ENCODE measurements around the gene COPZ2. TPM values are rescaled to one million over a fixed set of nuclear protein-coding genes. Genes with fewer than 3 reads are reported as not detected.
"Not testable (repeated sequence)": the region's sequence is repeated elsewhere in the genome, so short reads cannot be mapped to it uniquely, and the experiment has no call there.

Gene COPZ2
- total RNA-seq, 1 donor from 2014 or later, result 43.1 TPM

DNA sequence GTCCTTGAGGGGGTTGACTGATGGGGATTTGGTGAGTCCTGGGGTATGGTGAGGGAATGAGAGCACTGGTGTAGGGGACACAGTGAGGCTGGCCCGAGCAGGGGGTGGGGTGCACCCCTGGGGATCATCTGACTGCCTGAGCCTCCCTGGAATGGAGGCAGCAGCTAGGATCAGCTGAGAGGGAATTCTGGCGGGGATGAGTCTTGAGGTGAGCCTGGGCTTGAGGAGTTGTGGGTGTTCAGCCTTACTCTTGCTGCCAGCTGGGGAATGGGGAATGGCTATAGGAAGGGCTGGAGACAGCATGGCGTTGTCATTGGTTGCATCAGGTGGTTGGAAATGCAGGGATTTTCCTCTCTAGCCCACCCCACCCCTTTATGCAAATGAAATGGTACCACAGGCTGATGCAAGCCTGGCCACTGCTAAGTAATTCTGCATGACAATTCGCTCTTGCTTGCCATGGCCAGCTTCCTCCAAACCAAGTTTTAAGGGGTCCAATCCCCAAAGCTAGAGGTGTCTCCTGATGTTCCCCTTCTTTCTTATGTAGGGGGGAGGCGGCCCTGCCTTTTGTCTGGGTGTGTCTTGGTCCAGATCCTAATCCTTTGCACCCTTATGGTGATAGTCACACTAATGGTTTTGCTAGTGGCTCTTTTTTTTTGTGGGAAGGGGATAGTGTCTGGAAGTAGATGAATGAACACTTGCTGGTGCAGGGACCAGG, 18.1 kb upstream of the COPZ2 start:
- no peak for DNase-seq

DNA sequence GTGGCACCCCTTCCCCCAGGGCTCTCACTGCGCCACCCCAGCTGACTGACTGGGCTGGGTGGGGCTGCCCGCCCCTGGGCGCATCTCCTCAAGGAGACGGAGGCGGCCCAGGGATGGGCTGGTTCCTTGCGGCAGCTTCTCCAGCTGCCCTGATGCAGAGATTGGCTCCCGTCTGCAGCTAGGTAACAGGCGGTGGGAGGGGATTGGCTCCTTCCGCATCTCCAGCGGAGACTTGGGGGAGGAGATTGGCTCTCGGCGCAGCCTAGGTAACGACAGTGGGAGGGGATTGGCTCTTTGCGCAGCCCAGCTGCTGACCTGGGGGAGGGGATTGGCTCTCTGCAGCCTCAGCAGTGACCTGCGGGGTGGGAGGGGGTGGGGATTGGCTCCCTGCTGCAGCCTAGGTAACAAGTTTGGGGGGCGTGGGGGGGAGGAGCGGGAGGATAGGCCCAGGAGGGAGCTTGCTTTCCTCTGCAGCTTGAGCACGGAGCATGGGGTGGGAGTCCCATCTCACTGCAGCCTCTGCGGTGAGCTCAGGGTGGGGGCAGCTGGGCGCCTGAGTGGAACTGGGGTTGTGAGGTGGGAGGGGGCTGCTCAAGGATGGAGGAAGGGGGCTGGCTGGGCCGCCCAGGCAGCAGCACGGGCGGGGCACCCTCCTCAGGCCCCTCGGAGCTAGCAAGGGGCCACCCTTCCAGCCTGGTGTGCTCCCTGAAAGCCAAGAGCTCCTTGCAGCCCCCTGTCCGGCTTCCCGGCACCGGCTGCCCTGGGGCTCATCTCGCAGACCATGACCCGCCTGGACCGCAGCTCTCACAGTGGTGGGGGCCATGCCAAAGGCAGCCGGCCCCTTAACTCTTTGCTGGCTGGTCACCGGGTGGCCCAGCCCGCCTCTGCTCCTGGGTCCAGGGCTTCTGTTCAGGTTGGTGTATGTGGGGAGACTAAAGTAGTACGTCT, 16.9 kb upstream of the COPZ2 start:
- no peak for DNase-seq

DNA sequence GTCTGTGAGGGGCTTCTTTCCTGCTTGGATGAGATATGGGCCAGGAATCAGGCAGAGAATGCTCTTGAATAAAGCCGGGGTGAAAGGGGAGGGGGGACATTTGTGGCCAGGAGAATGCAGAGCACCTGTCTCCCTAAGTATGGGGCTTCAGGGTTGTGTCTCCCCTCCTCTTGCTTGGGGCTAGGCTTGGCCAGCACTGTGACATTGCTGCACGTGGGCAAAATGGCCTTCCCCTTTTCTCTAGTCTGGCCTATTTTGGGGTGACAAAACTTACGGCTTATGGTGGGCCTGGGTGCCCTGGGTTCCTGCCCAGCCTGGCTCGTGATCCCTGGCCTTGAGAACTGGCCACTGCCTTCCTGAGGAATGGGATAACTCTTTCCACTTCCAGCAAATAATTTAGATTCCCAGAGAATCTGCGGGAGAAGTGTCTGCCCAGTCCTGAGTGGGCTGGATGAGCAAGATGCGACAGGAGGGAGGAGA, 16.2 kb upstream of the COPZ2 start:
- DNase-seq, result no peak

DNA sequence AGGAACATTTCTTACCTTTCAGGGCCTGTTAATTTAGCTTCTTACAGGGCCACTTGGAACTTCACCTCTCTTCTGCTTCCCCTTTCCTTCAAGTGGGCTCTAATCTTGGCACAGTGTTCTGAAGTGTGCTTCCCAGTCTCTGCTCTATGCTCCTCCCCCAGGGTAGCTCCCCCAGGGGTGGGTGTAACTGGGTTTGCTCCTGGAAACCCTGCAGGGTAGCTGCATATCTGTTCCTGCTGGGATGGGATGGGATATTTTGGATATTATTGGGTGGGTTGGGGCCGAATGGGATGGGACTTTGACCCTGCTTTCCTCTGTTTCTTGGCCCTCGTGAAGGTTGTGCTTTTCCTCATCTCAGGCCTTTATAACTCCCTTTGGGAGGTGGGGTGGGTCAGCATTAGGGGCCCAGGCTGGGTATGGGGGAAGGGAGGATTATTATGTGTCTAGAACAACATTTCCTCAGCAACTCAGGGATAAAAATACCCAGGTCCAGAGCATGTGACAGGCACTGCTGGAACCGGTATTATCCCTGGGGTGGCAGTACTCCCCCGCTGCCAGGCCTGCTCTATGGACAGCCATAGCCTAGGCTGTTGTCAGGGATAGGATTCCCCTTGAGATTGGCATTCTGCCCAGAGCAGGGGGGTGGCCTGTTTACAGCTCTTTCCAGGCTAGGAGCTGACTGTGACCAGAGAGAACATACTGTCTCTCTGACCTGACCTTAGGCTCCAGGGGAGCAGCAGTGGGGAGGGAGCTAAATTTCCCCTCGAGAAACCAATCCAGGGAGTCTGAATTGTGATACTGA, 15.6 kb upstream of the COPZ2 start:
- peak; percentile 17 for DNase-seq

DNA sequence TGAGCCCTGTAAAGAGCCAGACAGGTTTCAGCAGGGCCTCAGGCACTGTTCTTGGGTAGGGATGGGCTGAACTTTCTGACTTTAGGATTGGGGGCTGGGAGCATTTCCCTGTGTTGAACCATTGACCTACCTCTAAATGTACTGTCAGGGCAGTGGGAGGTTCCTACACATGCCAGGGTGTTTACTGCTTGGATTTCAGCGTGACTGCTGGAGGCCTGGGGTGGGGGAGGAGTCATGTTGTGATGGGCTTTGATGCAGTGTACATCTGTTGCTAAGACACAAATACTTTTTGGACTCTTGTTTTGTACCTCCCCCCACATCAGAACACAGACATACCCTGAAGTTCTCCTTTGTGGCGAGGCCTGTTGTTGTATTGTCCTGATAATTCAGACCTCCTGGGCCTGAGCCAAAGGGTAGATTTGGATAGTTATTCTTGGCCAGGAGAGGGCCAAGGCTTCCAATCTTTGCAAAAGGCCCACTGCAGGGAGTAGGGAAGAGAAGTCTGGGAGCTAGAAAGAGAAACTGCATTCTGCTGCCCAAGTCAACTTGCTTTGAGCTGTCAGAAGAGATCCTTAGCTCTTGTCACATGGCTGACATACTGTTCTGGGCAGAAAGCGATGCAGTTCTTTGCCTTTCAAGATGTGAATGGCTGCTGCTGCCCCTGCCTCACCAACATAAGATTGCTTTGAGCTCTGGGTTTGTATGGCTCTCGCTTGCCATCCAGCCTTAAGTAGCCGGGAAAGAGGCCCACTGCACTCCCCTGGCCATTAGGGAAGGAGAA, 14.3 kb upstream of the COPZ2 start:
- peak; percentile 68 for DNase-seq

DNA sequence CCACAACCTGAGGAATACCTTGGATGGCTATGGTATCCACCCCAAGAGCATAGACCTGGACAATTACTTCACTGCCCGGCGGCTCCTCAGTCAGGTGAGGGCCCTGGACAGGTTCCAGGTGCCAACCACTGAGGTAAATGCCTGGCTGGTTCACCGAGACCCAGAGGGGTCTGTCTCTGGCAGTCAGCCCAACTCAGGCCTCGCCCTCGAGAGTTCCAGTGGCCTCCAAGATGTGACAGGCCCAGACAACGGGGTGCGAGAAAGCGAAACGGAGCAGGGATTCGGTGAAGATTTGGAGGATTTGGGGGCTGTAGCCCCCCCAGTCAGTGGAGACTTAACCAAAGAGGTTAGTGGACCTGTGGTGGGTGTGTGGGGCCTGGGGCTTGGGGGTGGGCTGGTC, 13.7 kb upstream of the COPZ2 start:
- DNase-seq, result no peak

DNA sequence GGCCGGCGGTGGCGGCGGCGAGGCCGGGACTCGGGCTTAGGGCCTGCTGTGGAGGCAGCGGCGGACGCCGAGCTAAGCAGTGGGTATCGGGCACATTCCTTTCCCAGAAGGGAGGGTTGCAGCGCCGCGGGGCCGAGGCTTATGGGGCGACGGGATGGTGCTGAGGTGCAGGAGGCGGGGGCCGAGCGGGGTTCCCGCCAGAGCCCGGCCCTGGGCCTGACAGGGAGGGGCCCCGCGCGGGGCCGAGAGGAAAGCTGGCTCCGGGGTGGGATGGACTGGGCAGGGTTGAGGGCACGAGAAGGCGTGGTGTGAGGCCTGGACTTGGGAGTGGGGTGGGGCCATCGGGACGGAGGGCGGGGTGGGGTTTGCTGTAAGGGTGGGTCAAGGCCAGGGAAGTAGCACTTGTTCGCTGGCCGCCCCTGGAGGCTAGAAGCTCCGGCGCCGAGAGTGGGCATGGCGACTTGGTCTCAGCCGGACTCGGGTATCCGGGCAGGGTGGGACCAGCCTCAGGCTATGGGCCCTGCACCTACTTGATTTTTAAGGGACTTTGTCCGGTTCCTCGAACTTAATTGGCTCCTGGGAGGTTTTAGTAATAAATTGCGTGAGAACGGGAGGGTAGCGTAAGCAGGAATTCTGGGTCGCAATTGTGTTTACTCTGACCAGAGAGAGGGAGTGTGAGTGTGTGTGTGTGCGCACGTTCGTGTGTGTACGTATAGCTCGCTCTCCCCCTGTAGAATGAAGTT, 11.0 kb upstream of the COPZ2 start:
- peak; percentile 76 for DNase-seq

DNA sequence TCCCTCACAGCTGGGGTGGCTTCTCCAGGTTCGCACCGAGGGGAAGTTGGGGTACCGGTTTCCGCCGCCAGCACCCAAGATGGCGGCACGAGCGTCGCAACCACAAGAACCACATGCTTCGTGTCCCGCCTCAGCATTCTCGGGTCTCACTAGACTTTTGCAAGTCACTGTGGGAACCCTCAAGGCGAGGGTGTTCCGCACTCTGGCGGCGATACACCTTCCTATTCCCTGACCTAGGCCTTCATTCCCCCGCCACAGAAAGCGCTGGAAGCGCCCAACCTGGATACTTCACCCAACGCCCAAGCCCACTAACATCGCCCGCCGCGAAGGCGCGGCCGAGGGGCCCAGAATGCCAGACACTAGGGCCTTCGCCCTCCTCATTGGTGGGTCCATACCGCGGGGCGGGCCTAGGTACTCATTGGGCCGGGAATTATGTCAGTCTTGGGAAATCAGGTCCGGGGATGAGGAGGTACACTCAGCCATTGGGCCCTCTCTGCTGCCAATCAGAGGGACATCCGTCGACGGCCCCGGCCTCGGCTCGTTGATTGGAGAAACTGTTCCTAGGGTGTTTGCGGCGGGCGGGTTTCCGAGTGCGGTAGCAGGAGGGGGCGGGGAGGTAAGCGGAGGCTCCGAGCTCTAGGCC, 10.3 kb upstream of the COPZ2 start, which contains the start of gene NFE2L1:
Gene NFE2L1 (plus strand): TSS at position 619 of the 643 bp plus-strand sequence. CDS start 2,760 bp downstream, outside the sequence.
- peak; percentile 99 for DNase-seq

DNA sequence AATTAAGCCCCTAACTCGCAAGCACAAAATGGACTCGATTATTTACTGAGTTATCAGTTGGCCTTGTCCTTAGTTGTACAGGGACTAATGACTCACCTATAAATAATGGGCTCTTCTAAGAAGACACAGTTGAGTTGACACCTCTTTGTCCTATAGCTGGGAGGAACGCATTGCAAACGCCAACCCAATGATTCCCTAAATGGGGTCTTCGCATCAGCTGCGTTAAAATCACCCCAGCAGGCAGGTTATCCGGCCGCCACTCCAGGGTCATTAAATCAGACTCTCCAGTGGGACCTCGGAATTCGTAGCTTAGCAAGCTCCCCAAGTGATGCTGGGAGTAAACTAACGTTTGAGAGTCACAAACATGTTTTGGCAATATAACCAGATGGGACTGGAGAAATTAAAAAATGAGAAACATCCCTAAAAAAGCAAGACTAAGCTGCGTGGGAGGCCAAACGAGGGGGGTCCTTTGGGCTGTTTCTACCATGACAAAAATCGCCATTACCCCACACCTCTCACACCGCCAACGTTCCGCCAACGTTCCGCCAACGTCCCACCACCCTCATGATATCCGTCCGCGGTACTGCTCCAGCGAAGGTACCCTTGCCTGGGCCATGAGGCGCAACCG, 9.6 kb upstream of the COPZ2 start:
- no peak for DNase-seq

DNA sequence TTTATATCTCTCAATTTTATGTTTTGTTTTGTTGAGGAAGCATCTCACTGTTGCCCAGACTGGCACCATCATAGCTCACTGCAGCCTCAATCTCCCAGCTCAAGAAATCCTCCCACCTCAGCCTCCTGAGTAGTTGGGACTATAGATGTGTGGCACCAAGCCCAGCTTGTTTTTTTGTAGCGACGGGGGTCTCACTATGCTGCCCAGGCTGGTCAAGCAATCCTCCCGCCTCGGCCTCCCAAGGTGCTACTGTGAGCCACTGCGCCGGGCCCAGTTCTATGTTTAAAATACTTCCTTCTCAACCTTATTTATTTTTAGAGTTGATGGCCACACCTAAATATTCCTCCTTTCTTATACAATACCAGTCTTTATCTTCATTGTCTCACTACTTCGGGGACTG, 8.7 kb upstream of the COPZ2 start:
- DNase-seq, result no peak

DNA sequence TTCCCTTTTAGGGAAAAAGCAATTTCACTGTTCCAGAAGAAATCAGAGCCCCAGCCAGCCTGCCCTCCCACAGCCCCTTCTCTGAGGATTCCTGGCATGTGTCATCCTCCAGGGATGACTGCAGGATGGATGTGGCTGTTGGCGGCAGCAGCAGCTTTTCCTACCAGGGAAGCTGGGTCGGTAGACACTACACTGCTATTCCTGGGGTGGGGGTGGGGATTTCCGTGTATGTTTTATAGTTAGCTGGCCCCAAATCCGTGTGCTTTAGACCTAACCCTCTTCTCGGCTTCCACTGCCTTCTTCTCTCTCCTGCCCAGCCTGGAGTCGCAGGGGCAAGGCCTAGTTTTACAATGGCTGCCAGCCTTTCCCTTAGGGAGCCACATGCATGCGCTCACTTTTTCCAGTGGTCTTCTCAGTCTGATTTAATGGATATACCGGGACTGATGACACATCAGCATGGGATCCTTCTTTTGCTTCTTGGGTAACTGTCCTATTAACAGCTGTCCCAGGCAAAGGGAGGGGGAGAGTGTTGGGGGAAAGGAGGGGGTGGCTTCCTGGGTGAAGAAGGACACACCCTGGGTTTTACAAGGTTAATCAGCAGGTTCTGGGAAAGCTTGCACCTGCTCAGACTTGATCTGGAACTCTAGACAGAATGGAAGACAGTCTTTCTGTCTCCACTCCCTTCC, 7.9 kb upstream of the COPZ2 start:
- no peak for DNase-seq

DNA sequence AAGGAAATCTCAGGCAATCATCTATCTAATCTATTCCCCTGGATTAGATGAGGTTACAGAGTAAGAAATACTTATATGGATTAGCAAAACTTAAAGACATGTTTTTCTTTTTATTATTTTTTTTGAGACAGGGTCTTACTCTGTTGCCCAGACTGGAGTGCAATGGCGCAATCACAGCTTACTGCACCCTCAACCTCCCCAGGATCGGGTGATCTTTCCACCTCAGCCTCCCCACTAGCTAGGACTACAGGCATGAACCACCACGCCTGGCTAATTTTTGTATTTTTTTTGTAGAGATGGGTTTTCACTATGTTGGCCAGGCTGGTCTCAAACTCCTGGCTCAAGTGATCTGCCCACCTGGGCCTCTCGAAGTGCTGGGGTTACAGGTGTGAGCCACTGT, 7.3 kb upstream of the COPZ2 start:
- DNase-seq, result no peak

DNA sequence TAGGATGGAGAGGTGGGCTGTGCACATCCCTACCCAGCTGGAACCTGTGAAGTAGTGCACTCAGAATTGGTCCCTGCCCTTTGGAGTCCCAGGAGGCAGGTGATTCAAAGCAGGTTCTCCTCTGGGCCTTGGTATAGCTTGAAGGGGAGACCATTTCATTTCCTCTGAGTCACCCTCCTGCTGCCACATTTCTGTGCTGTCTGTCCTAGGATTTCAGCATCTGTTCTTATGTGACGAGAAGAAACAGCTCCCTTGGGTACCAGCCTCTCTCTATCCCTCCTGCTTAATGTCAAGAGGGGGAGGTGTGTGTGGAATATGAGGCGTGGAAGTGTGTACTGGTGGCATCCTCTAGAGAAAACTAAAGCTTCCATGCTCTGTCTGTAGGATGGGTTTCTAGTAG, 5.6 kb upstream of the COPZ2 start:
- DNase-seq, result no peak

DNA sequence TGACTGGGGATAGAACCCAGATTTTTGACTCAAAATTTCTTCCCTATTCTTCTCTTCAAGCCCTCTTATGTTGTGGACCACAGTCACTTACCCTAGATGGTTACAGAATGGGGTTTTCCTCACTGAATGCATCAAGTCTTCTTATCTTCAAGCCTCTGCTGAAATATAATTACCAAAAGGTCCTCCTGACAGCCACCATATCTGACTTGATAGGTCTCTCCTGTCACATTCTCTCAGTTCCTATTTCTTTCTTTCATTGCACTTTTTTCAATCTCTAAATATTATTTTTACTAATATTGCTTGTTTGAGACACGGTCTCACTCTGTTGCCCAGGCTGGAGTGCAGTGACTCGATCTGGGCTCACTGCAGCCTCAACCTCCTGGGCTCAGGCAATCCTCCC, 1.1 kb upstream of the COPZ2 start:
- no peak for DNase-seq

DNA sequence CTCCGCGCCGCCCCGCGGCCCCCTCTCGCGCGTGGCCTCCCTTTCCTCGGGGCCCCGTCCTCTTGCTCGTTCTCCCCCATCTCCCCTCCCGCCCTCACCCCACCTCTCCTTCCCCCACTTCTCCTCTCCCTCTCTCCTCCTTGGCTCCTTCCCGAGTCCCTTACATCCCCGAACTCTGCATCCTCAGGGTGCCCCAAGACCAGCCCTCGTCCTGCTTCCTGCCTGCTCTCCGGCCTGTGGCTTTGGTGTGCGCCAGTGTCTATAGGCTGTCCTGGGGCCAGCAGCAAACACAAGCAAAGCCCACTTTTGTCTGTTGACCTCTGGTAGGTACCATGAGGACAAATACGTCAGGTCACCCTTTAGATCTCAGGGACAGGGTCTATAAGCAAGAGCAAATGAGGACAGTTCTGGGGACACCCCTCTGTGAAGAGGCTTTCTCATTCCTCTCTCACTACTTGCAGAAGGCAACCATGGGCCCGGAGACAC, 284 bp upstream of the COPZ2 start:
- DNase-seq, result no peak

DNA sequence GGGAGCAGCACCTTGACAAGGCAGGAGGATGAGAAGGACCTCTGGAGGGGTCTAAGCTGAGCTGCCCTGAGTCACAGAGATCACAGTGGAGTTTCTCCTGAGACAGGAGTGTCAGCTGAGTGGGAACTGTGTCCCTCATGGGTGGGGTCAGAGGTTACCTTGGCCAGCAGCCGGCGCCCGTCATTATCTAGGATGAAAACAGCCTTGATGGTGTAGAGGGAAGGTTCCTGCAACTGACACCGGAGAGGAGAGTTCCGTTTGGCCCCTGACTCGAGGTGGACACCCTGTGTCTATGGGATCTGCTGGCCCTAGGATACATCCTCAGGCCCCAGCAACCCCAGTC, 933 bp downstream of the COPZ2 start:
- no peak for DNase-seq

DNA sequence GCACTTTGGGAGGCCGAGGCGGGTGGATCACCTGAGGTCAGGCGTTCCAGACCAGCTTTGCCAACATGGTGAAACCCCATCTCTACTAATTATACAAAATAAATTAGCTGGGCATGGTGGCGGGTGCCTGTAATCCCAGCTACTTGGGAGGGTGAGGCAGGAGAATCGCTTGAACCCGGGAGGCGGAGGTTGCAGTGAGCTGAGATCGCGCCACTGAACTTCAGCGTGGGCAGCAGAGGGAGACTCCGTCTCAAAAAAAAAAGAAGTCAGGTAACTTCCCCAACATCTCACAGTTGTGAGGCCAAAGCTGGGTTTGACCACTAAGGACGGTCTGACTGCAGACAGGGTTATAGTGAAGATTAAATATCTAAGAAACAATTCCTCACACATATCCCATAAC, 2.9 kb downstream of the COPZ2 start:
- not testable (repeated sequence) for DNase-seq

DNA sequence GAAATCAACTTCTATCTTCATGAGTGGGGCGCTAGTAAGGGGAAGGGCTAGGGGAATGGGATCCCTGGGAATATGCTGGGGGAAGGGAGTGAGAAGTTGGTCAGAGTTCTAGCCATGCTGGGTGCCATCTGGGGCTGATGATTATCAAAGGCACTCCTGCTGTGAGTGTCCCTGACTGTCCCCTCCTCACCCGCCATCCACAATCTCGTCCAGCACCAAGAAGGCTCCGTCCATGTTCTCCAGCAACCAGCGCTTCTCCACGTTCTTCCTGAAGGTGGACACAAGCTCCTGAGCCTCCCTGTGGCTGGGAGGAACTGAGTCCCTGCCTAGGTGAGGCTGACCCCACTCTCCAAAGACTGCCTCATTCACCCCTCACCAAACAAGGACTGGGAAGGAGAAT, 5.6 kb downstream of the COPZ2 start:
- no peak for DNase-seq

DNA sequence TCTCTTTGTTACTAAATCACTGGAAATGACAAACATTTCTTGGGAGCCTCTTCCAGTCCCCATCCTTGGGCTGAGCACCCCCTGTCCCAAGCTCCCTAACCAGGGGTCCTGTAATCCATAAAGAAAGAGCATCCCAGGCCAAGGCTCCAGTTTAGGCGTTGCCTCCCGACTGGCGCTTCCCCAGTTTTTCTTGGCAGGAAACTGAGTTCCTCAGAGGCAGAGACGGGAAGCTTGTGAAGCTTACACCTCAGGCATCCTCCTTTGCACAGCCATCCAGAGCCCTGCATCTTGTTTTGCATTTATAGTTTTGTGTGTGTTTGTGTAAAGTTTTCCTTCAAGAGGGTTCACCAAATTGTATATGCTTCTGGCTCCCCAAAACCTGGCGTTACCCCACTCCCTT, 7.1 kb downstream of the COPZ2 start:
- DNase-seq, result no peak
